H1 (cell line): ENCODE results near the gene CALML5. TPM values are rescaled to one million over a fixed set of nuclear protein-coding genes. Genes with fewer than 3 reads are reported as not detected.
A peak's percentile ranks its signal among the peaks of the same experiment; 100 is the strongest.

ENCODE experiments used
- CTCF ChIA-PET: fragments of 300-600 bp; sonication (Branson Sonifier 250); formaldehyde crosslinking; loops from one replicate; lab custom pipeline; 2021; ENCODE audit not compliant: partially characterized antibody; lab: Charles Lee
- POLR2A ChIA-PET: fragments of 300-600 bp; sonication (Branson Sonifier 250); formaldehyde crosslinking; loops from one replicate; lab custom pipeline; 2021; ENCODE audit warnings: inconsistent platforms; ENCODE audit not compliant: partially characterized antibody; lab: Charles Lee
- DNase-seq, 2 experiments: peaks; one replicate each; pipeline versions ENCODE4 v3.0.0 to v3.0.0-alpha.2; 2010 to 2022; ENCODE audit warnings: low spot score in 2 of 2, low read depth in 1 of 2, mixed read lengths in 1 of 2
- FAIRE-seq: peaks from 2 replicates; lab custom pipeline; 2011; peaks lifted over from hg19 to GRCh38; lab: Jason Lieb, UNC
- H2AFZ ChIP-seq: 2 replicates; pipeline ENCODE4 v1.8.1; 2012; ENCODE audit warnings: low read length, inconsistent platforms
- H2AK5ac ChIP-seq: 2 replicates; pipeline ENCODE4 v1.6.1; 2013; ENCODE audit warnings: low read depth, low read length
- H2BK120ac ChIP-seq: replicated peaks from 2 replicates; pipeline ENCODE3; 2013; ENCODE audit warnings: low read depth, low read length, inconsistent platforms
- H2BK12ac ChIP-seq: 2 replicates; pipeline ENCODE4 v1.6.1; 2013; ENCODE audit warnings: low read depth, low read length
- H2BK15ac ChIP-seq: 2 replicates; pipeline ENCODE4 v1.6.1; 2013; ENCODE audit warnings: low read length
- H2BK20ac ChIP-seq: 2 replicates; pipeline ENCODE4 v1.6.1; 2013; ENCODE audit warnings: low read length
- H2BK5ac ChIP-seq: 2 replicates; pipeline ENCODE4 v1.6.1; 2013; ENCODE audit warnings: low read depth, low read length
- H3K14ac ChIP-seq: 2 replicates; pipeline ENCODE4 v1.6.1; 2013; ENCODE audit warnings: inconsistent platforms; ENCODE audit not compliant: insufficient read length
- H3K18ac ChIP-seq: 2 replicates; pipeline ENCODE4 v1.6.1; 2013; ENCODE audit warnings: low read length; ENCODE audit errors: extremely low read depth
- H3K23ac ChIP-seq: 2 replicates; pipeline ENCODE4 v1.6.1; 2013; ENCODE audit warnings: inconsistent platforms; ENCODE audit not compliant: insufficient read length
- H3K23me2 ChIP-seq: 2 replicates; pipeline ENCODE4 v1.6.1; 2013; ENCODE audit warnings: low read depth, low read length
- H3K27ac ChIP-seq: 2 replicates; pipeline ENCODE4 v1.6.1; 2011; ENCODE audit warnings: low read depth, low read length, inconsistent platforms
- H3K27me3 ChIP-seq, 4 experiments: replicated peaks in 1 of 4; 1 replicate in 1 of 4; 2 replicates in 3 of 4; pipeline versions ENCODE4 v1.6.1 to v1.8.1; 2011 to 2013; ENCODE audit warnings: low read length in 3 of 4, mild to moderate bottlenecking in 3 of 4, inconsistent platforms in 2 of 4, mixed read lengths in 2 of 4, moderate library complexity in 1 of 4; ENCODE audit not compliant: control insufficient read depth in 3 of 4, insufficient read depth in 3 of 4; ENCODE audit errors: extremely low read depth in 1 of 4
- H3K36me3 ChIP-seq, 4 experiments: 2 replicates each; pipeline versions ENCODE4 v1.6.1 to v1.8.1; 2011 to 2013; ENCODE audit warnings: mild to moderate bottlenecking in 4 of 4, low read length in 3 of 4, moderate library complexity in 2 of 4, control low read depth in 1 of 4, inconsistent platforms in 1 of 4; ENCODE audit not compliant: insufficient read depth in 4 of 4, control insufficient read depth in 2 of 4
- H3K4ac ChIP-seq: replicated peaks from 2 replicates; pipeline ENCODE3; 2013; ENCODE audit warnings: low read length, low read depth, mixed read lengths, inconsistent platforms; ENCODE audit not compliant: insufficient read length
- H3K4me1 ChIP-seq, 4 experiments: replicated peaks in 1 of 4; 1 replicate in 1 of 4; 2 replicates in 3 of 4; pipeline versions ENCODE4 v1.6.1 to v1.8.1; 2011 to 2013; ENCODE audit warnings: low read length in 3 of 4, inconsistent platforms in 2 of 4, mixed read lengths in 1 of 4; ENCODE audit not compliant: insufficient read depth in 4 of 4, control insufficient read depth in 3 of 4
- H3K4me2 ChIP-seq, 2 experiments: 2 replicates each; pipeline versions ENCODE4 v1.6.1 to v1.8.1; 2011 to 2013; ENCODE audit warnings: low read depth in 2 of 2, low read length in 2 of 2, control low read depth in 1 of 2, inconsistent platforms in 1 of 2, mild to moderate bottlenecking in 1 of 2; ENCODE audit not compliant: insufficient read depth in 1 of 2
- H3K4me3 ChIP-seq, 4 experiments: fragments of 200-600, 300-600 bp in 1 of 4; sonication (generic), shearing (Covaris generic), sonication (Bioruptor Twin) in 1 of 4; 2 replicates each; pipeline versions ENCODE4 v1.5.1 to v1.8.1; 2011 to 2016; ENCODE audit warnings: low read length in 4 of 4, low read depth in 3 of 4, control low read depth in 2 of 4, inconsistent platforms in 2 of 4, mild to moderate bottlenecking in 2 of 4, mixed read lengths in 1 of 4, moderate library complexity in 1 of 4; ENCODE audit not compliant: insufficient read depth in 2 of 4; ENCODE audit errors: extremely low read depth in 1 of 4
- H3K56ac ChIP-seq: replicated peaks from 2 replicates; pipeline ENCODE3; 2013; ENCODE audit warnings: low read depth, mild to moderate bottlenecking, mixed read lengths, low read length, inconsistent platforms; ENCODE audit not compliant: insufficient read length
- H3K79me1 ChIP-seq: 2 replicates; pipeline ENCODE4 v1.6.1; 2013; ENCODE audit warnings: low read depth, low read length, control low read depth
- H3K79me2 ChIP-seq, 2 experiments: 2 replicates each; pipeline versions ENCODE4 v1.6.1 to v1.8.1; 2012 to 2013; ENCODE audit warnings: low read length in 2 of 2, mild to moderate bottlenecking in 2 of 2, inconsistent platforms in 1 of 2; ENCODE audit not compliant: insufficient read depth in 2 of 2, control insufficient read depth in 1 of 2
- H3K9ac ChIP-seq, 4 experiments: replicated peaks in 1 of 4; 1 replicate in 1 of 4; 2 replicates in 3 of 4; pipeline versions ENCODE4 v1.6.1 to v1.8.1; 2011 to 2013; ENCODE audit warnings: low read depth in 3 of 4, low read length in 3 of 4, control low read depth in 2 of 4, mild to moderate bottlenecking in 2 of 4, moderate library complexity in 2 of 4, inconsistent platforms in 1 of 4; ENCODE audit errors: extremely low read depth in 1 of 4
- H3K9me3 ChIP-seq, 2 experiments: 2 replicates each; pipeline versions ENCODE4 v1.6.1 to v1.8.1; 2012 to 2013; ENCODE audit warnings: mild to moderate bottlenecking in 2 of 2, moderate library complexity in 2 of 2, control low read depth in 1 of 2, inconsistent platforms in 1 of 2, low read depth in 1 of 2, low read length in 1 of 2, mixed read lengths in 1 of 2; ENCODE audit not compliant: insufficient read depth in 2 of 2
- H4K20me1 ChIP-seq, 2 experiments: replicated peaks in 1 of 2; 2 replicates each; pipeline versions ENCODE3 to v1.8.1; 2011 to 2013; ENCODE audit warnings: inconsistent platforms in 2 of 2, low read length in 2 of 2, mild to moderate bottlenecking in 1 of 2; ENCODE audit not compliant: insufficient read depth in 2 of 2, control insufficient read depth in 1 of 2
- H4K5ac ChIP-seq: 2 replicates; pipeline ENCODE4 v1.6.1; 2013; ENCODE audit warnings: low read length, low read depth, mixed read lengths, inconsistent platforms; ENCODE audit not compliant: insufficient read length
- H4K8ac ChIP-seq: 2 replicates; pipeline ENCODE4 v1.8.0; 2013; ENCODE audit warnings: mild to moderate bottlenecking, moderate library complexity, low read length, inconsistent platforms; ENCODE audit not compliant: insufficient read depth; ENCODE audit errors: extremely low read depth
- H4K91ac ChIP-seq: replicated peaks from 2 replicates; pipeline ENCODE3; 2013; ENCODE audit warnings: low read length, mixed read lengths, inconsistent platforms; ENCODE audit not compliant: insufficient read length
- ATF2 ChIP-seq: IDR thresholded peaks from 2 replicates; pipeline ENCODE4 v1.6.1; 2012; ENCODE audit warnings: low read length, inconsistent platforms
- BCL11A ChIP-seq, 2 experiments: IDR thresholded peaks; one replicate each; pipeline ENCODE4 v1.6.1; 2011; ENCODE audit warnings: low read depth in 2 of 2, low read length in 2 of 2, mild to moderate bottlenecking in 2 of 2
- BRCA1 ChIP-seq: IDR thresholded peaks from 2 replicates; pipeline ENCODE4 v1.6.1; 2012; ENCODE audit warnings: low read depth, low read length, improper control_type of control experiment
- FOSL1 ChIP-seq: IDR thresholded peaks from 2 replicates; pipeline ENCODE4 v1.6.1; 2011; ENCODE audit warnings: mild to moderate bottlenecking, low read depth, low read length, moderate library complexity; ENCODE audit not compliant: insufficient read depth
- GTF2F1 ChIP-seq: IDR thresholded peaks from 2 replicates; pipeline ENCODE4 v1.6.1; 2012; ENCODE audit warnings: low read depth, low read length, improper control_type of control experiment, borderline replicate concordance
- KDM5A ChIP-seq: fragments of 200-600 bp; IDR thresholded peaks from 2 replicates; pipeline ENCODE4 v1.7.1; 2012; ENCODE audit warnings: mild to moderate bottlenecking, low read length, inconsistent platforms, mixed read lengths
- MAX ChIP-seq: IDR thresholded peaks from 2 replicates; pipeline ENCODE4 v1.6.1; 2012; ENCODE audit warnings: inconsistent platforms
- NANOG ChIP-seq: IDR thresholded peaks from 2 replicates; pipeline ENCODE4 v1.6.1; 2011; ENCODE audit warnings: low read length, low read depth, mild to moderate bottlenecking, inconsistent platforms; ENCODE audit not compliant: insufficient read depth, poor library complexity, severe bottlenecking
- NRF1 ChIP-seq: IDR thresholded peaks from 2 replicates; pipeline ENCODE4 v1.6.1; 2011; ENCODE audit warnings: mild to moderate bottlenecking, low read depth, low read length, improper control_type of control experiment
- POLR2A ChIP-seq, 2 experiments: IDR thresholded peaks; 1 replicate in 1 of 2; 2 replicates in 1 of 2; pipeline ENCODE4 v1.6.1; 2011; ENCODE audit warnings: low read depth in 2 of 2, low read length in 2 of 2, mild to moderate bottlenecking in 2 of 2; ENCODE audit errors: control extremely low read depth in 1 of 2
- POU5F1 ChIP-seq: IDR thresholded peaks from 2 replicates; pipeline ENCODE4 v1.6.1; 2011; ENCODE audit warnings: low read depth, mild to moderate bottlenecking, low read length, moderate library complexity
- SIRT6 ChIP-seq: IDR thresholded peaks from one replicate; pipeline ENCODE4 v1.7.1; 2012; ENCODE audit warnings: low read length, inconsistent platforms
- SUZ12 ChIP-seq: fragments of 200-600 bp; sonication (generic); IDR thresholded peaks from 2 replicates; pipeline ENCODE4 v1.6.1; 2012; ENCODE audit warnings: mild to moderate bottlenecking, inconsistent platforms, low read length, moderate library complexity, mixed read lengths
- WGBS, 2 experiments: shearing (Covaris generic) in 1 of 2; methylation state at CpG; one replicate each; pipeline versions ENCODE4 v1.1.6 to v1.1.7; 2013 to 2015; ENCODE audit warnings: low lambda C conversion rate in 2 of 2, mixed read lengths in 2 of 2, inconsistent platforms in 1 of 2, low coverage in 1 of 2, missing lambda C conversion rate in 1 of 2; ENCODE audit not compliant: insufficient replicate concordance in 2 of 2, insufficient coverage in 1 of 2, insufficient read length in 1 of 2; ENCODE audit errors: extremely low coverage in 1 of 2, missing lambda C conversion rate in 1 of 2; 5-methylcytosine and 5-hydroxymethylcytosine counted together
- polyA plus RNA-seq, 7 experiments: library from polyadenylated mRNA; depleted of rRNA in 3 of 7; stranded (reverse) in 5 of 7; unstranded in 2 of 7; fragments of >200 nt in 5 of 7; fragments of 200-250 nt in 2 of 7; gene quantifications; 1 replicate in 5 of 7; 2 replicates in 1 of 7; 4 replicates in 1 of 7; pipeline versions ENCODE4 v1.2.1 to v1.2.3, GENCODE V29; 2011 to 2013; ENCODE audit warnings: missing spikeins in 2 of 7, mixed read lengths in 2 of 7
- total RNA-seq: library from RNA; stranded (reverse); fragmentation: NEBNext Ultra II Directional; extraction: Animal tissue kit (Norgen Biotek cat#: 25700); gene quantifications from 2 replicates; pipeline ENCODE4 v1.2.1, GENCODE V29; 2021

CALML5 gene
- total and polyA plus RNA-seq, 2 of the 8 experiments (the other 6 are each of a cell fraction or from before 2014, with no cell fraction given) = not detected

GRCh38 chr10:5500910-5501309 lies 1.5 kb upstream of the CALML5 start:
- H2BK12ac ChIP-seq = no peak overlapping the region
- no peak overlapping the region for H3K27ac ChIP-seq
- H4K5ac ChIP-seq = no peak overlapping the region
- H3K9me3 ChIP-seq = no peaks in the 10 kb centered on the region
- WGBS, 2 experiments = 86% methylated on average over 4 of the region's 5 CpGs; no CpG with 5 or more reads in 1 of the 2 experiments
- H3K56ac ChIP-seq = no peak overlapping the region
- ChIA-PET POLR2A (interaction anchor here (0.7 to 2.4 kb wide), 3 partner anchors 38 to 79 kb away, joined by 3 to 5 read pairs (median 4); no protein-coding TSS in a partner anchor), CTCF (interaction anchor here (0.8 to 4.7 kb wide), 7 partner anchors 9 to 129 kb away, joined by 3 to 28 read pairs (median 3); no protein-coding TSS in a partner anchor)
- H3K14ac ChIP-seq = no peak overlapping the region
- H4K8ac ChIP-seq = no peak overlapping the region
- peaks cover 0 to 3% of the 10 kb centered on the region in 2 experiments for H4K20me1 ChIP-seq
- H2AK5ac ChIP-seq = no peak overlapping the region
- no peak overlapping the region for H4K91ac ChIP-seq
- no peak overlapping the region for H2BK120ac ChIP-seq
- no peak overlapping the region for H2BK5ac ChIP-seq
- FAIRE-seq (no peak), DNase-seq (no peak)
- peaks cover 0 to 3% (median 0%) of the 10 kb centered on the region in 4 experiments; a peak in 1 of 7 replicates for H3K4me1 ChIP-seq
- no peaks in the 10 kb centered on the region for H3K27me3 ChIP-seq
- no peak overlapping the region for H3K4me3 ChIP-seq
- no peaks in the 10 kb centered on the region for H3K79me1 ChIP-seq
- H3K36me3 ChIP-seq = no peaks in the 10 kb centered on the region
- H2AFZ ChIP-seq = no peak overlapping the region
- no peaks in the 10 kb centered on the region for H3K79me2 ChIP-seq
- H3K18ac ChIP-seq = no peak overlapping the region; the same call in 1 of the 2 replicates
- H3K23me2 ChIP-seq = peaks cover 12% of the 10 kb centered on the region; the same call in 1 of the 2 replicates
- H2BK15ac ChIP-seq = no peak overlapping the region
- 0 out of 2 replicates have a peak overlapping the region, but pooled peaks have one; percentile 18 for H2BK20ac ChIP-seq
- no peak overlapping the region for H3K4me2 ChIP-seq
- no peak overlapping the region for H3K9ac ChIP-seq
- no peak overlapping the region for H3K4ac ChIP-seq
- H3K23ac ChIP-seq = no peak overlapping the region
- TF ChIP-seq POLR2A (IDR thresholded peaks at IDR 0.05; ENCODE audit: control extremely low read depth in 1 of 2, low read depth in 2 of 2, low read length in 2 of 2) (no peak), KDM5A (no peak), GTF2F1 (no peak), FOSL1 (no peak), NANOG (no peak), MAX (no peak), BCL11A (IDR thresholded peaks at IDR 0.05; ENCODE audit: low read depth in 2 of 2, low read length in 2 of 2) (no peak), SUZ12 (no peak), NRF1 (no peak), POU5F1 (no peak), SIRT6 (no peak), ATF2 (no peak), BRCA1 (no peak)
